ENCODE results near the gene TSC1.
A peak's percentile ranks its signal among the peaks of the same experiment; 100 is the strongest.

The TSC1 gene

GRCh38 chr9:132886334-132886725 is 58.1 kb downstream of the TSC1 start:
- no peak for DNase-seq

GRCh38 chr9:132885720-132886333 is 58.6 kb downstream of the TSC1 start:
- DNase-seq, result no peak

GRCh38 chr9:132883349-132884294 is 60.8 kb downstream of the TSC1 start:
- no peak for DNase-seq

GRCh38 chr9:132882616-132883015 is 61.8 kb downstream of the TSC1 start:
- DNase-seq, result no peak

- DNase-seq, result no peak
These were observed 62.6 kb downstream of the TSC1 start for GRCh38 chr9:132881826-132882225.

- DNase-seq, result no peak
These were observed 64.1 kb downstream of the TSC1 start for GRCh38 chr9:132880324-132880661.

- no peak for DNase-seq
These were observed 64.7 kb downstream of the TSC1 start for GRCh38 chr9:132879457-132880323.

GRCh38 chr9:132878695-132879456 is 65.5 kb downstream of the TSC1 start, which contains the start of gene SPACA9:
SPACA9 (plus strand) TSS chr9:132878898; CDS start chr9:132883948, 5,050 bp downstream.
- peak in 1 of 2 experiments; percentile 21 for DNase-seq

GRCh38 chr9:132877824-132878694 is 66.4 kb downstream of the TSC1 start, which contains the start of gene AK8:
AK8 (minus strand) TSS chr9:132878284; CDS start chr9:132878255, 29 bp downstream.
- DNase-seq, result peak; percentile 42 to 74

- no peak for DNase-seq
These were observed 67.0 kb downstream of the TSC1 start for GRCh38 chr9:132877458-132877823.

- no peak for DNase-seq
These were observed 67.6 kb downstream of the TSC1 start for GRCh38 chr9:132876849-132877248.

GRCh38 chr9:132875159-132875558 is 69.3 kb downstream of the TSC1 start:
- DNase-seq, result no peak

- no peak for DNase-seq
These were observed 71.0 kb downstream of the TSC1 start for GRCh38 chr9:132873403-132873802.

- DNase-seq, result no peak
These were observed 75.2 kb downstream of the TSC1 start for GRCh38 chr9:132869266-132869665.

- no peak for DNase-seq
These were observed 77.5 kb downstream of the TSC1 start for GRCh38 chr9:132866898-132867297.

GRCh38 chr9:132864691-132865090 is 79.7 kb downstream of the TSC1 start:
- no peak for DNase-seq

- DNase-seq, result no peak
These were observed 80.1 kb downstream of the TSC1 start for GRCh38 chr9:132864277-132864676.

- DNase-seq, result no peak
These were observed 81.3 kb downstream of the TSC1 start for GRCh38 chr9:132863096-132863495.

GRCh38 chr9:132862533-132862932 is 81.9 kb downstream of the TSC1 start:
- no peak for DNase-seq

GRCh38 chr9:132861666-132862065 is 82.8 kb downstream of the TSC1 start:
- no peak for DNase-seq

- DNase-seq, result no peak
These were observed 85.7 kb downstream of the TSC1 start for GRCh38 chr9:132858751-132859150.
